ES-I3 (cell line): Measurements from ENCODE around the gene PARD3.
"Not testable (repeated sequence)": the region's sequence is repeated elsewhere in the genome, so short reads cannot be mapped to it uniquely, and the experiment has no call there.

Source experiments
- H3K36me3 ChIP-seq: 2 replicates; pipeline ENCODE4 v1.6.1; 2013; ENCODE audit warnings: mild to moderate bottlenecking, low read length, control low read depth, moderate library complexity; ENCODE audit not compliant: insufficient read depth
- H3K4me1 ChIP-seq: 2 replicates; pipeline ENCODE4 v1.6.1; 2013; ENCODE audit warnings: mild to moderate bottlenecking, control low read depth, low read length; ENCODE audit not compliant: insufficient read depth
- H3K9ac ChIP-seq: 2 replicates; pipeline ENCODE4 v1.6.1; 2013; ENCODE audit warnings: low read depth, mild to moderate bottlenecking, low read length, moderate library complexity
- H3K9me3 ChIP-seq: 2 replicates; pipeline ENCODE4 v1.6.1; 2013; ENCODE audit warnings: mild to moderate bottlenecking, low read length, moderate library complexity; ENCODE audit not compliant: control insufficient read depth, insufficient read depth

PARD3 gene

DNA sequence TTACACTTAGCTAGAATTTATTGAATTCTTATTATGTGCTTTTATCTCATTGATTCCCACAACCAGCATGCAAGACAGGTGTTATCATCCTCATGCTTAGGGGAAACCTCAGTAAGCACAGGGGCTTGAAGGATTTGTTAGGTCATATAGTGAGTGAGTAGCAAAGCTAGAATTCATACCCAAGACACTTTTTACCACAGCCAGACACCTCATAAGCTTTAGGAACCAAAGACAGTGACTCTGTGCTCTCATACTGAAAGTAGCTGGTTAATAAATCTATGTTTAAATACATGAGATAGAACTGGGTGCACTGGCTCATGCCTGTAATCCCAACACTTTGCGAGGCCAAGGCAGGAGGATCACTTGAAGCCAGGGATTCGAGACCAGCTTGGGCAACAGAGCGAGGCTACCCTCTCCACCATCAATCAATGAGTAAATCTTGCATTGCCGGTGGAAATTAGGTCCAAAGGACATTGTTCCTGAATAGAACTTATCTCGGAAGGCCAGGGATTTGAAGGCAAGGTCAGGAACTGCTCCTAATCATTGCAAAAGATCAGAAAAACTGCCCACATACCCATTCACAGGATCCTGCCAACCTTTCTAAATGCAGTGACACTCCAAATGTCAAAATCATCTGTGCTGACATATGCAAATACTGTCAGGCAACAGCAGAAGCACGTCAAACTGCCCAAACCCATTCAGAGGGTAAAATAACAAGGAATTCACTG is 523.5 kb downstream of the PARD3 start:
- H3K36me3 ChIP-seq = no peaks in the 10 kb centered on the region
- no peaks in the 10 kb centered on the region for H3K9me3 ChIP-seq
- peaks cover 27% of the 10 kb centered on the region for H3K4me1 ChIP-seq
- no peak overlapping the region for H3K9ac ChIP-seq

DNA sequence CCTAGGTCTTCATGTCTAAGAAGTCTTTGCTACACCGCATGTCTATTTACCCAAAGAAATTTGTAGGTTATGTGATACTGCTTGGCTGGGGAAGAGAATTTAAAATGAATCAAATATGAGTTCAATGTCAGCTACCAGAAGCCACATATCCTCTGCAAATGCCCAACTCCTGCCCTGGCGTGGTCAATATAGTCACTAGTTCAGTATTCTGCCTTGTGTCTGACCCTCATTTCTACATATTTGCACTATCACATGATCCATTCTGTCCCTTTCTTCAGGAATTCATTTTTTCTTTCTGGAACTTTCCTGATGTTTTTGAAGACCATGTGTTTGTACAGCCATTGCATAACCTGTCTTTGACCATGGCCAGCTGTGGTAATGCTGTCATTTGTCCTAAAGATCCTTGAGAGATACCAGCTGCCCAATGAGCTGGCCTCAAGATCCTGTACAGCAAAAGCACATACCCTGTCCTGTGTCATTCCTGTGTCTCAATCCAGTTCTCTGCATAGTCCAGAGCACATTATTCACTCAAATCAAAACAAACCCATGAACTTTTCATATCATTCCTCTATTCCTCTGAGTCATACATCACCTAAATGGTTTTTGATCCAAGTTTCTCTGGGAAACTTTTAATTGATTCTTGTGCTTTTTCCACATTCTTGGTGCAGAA is 524.5 kb downstream of the PARD3 start:
- no peaks in the 10 kb centered on the region for H3K36me3 ChIP-seq
- H3K9me3 ChIP-seq = no peaks in the 10 kb centered on the region
- H3K4me1 ChIP-seq = peaks cover 27% of the 10 kb centered on the region
- H3K9ac ChIP-seq = no peak overlapping the region

DNA sequence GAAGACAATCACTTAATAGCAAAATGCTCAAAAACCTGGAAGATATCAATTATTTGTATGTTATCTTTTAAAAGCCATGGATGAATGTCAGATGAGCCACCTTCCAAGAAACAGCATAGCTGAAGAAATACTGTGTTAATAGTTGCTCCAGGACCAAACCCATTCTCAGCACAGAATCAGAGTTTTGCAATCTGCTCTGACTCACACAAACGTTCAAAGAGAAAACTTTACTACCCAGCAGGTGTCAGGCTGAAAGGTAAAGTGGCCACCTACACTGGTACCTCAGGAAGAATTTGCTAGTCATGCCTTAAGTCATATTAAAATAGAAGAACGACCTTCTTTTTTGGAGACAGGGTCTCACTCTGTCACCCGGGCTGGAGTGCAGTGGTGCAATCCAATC is 526.5 kb downstream of the PARD3 start:
- Histone ChIP-seq H3K4me1 (peaks cover 10% of the 10 kb centered on the region; the same call in 1 of the 2 replicates), H3K36me3 (no peaks in the 10 kb centered on the region), H3K9ac (no peak overlapping the region), H3K9me3 (no peaks in the 10 kb centered on the region)

DNA sequence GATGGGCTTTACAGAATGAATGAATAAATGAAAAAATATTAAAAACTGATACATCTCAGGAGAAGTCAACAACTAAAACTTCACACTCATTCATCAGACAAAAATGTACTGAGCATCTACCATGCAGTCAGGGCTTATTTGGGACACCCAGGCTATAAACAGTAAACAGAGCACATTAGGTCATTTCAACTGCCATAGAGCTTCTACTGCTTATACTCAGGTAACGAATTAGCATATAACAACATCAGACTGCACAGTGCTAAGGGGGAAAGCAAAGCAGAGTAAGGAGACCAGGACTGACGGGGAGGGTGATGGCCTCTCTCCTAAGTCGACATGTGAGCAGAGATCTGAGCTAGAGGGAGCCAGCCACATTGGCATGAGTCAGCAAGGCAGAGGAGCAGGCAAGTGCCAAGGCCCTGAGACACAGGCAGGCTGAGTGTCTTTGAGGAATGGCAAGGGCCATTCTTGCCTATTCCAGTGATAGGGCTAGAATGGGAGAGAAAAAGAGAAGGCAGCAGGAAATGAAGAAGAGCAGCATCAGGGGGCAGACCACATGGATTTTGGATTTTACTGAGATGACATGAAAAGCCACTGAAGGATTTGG is 528.9 kb downstream of the PARD3 start:
- Histone ChIP-seq H3K9me3 (no peaks in the 10 kb centered on the region), H3K36me3 (no peaks in the 10 kb centered on the region), H3K4me1 (peaks cover 2% of the 10 kb centered on the region; the same call in 1 of the 2 replicates), H3K9ac (no peak overlapping the region)

DNA sequence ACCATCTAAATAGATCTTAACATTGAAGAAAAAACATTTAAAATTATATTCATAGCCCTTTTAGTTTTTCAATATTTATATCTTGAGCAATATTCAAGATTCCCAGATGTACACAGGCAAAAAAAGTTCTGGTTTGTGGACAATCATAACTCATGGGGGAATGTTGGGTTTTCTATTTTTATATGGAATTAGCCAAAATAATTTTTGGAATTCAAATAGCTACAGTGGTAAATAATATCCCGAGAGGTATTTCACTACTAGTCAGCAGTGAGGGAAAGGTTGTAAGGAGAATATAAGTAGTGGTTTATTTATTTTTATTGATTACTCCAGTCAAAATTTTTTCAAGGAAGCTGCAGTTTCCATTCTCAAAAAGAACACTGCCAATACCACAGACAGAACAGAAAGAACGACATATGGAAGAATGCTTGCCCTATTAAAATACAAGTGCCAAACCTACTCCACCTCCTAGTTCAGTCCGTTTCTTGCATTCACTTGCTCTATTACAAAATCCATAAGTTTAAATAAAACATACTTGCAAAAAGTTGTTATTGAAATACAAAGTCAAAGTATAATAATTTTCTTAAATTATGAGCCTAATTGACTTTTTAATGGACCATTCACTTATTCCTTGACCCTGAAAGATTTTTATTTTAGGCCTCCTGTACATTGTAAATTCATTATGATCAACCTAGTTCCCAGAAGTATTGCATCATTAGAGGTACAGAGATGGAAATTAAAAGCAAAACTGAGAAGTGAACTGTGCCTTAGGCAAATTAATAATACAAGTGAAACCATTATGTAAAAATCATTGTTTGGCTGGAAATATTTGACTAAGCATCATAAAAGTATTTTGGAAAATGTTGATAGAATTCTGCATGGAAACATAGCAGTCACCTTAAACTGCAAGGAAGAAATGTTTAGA is 533.2 kb downstream of the PARD3 start:
- H3K36me3 ChIP-seq = no peaks in the 10 kb centered on the region
- H3K9ac ChIP-seq = no peak overlapping the region
- H3K9me3 ChIP-seq = no peaks in the 10 kb centered on the region
- H3K4me1 ChIP-seq = peaks cover 19% of the 10 kb centered on the region

DNA sequence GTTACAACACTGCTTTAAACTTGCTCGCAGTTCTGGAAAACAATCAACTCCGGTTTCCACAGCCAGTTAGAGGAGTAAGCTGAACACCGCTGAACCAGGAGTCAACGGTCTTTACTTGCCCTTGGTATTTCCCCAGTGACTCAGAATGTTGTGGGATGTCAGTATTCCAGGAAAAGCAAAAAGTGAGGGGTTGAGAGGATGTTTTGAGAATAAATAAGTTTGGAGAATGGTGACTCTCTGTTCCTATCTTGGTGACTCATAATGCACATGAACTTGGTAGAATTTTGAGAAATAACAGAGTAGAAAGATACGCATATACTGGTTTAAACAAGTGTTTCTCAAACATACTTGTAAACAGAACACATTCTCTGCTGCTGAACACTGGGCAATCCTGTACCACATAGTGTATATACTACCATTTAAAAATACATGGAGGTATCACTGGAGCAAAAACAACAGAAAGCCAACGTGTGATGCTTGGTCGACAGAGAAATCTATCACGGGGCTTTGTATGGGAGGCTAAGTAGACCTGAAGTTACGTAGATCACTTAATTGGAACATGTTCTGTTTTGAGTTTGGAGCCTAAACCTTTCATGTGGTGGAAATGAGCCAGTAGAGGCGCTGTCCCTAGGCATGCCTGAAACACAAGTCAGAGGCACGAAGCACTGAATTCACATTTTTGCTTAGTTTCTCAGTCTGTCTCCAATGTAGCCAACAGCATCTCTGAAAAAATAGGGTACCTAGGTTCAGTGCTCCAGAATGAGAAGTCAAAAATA is 534.3 kb downstream of the PARD3 start:
- no peaks in the 10 kb centered on the region for H3K36me3 ChIP-seq
- no peaks in the 10 kb centered on the region for H3K9me3 ChIP-seq
- no peak overlapping the region for H3K9ac ChIP-seq
- H3K4me1 ChIP-seq = peaks cover 19% of the 10 kb centered on the region

DNA sequence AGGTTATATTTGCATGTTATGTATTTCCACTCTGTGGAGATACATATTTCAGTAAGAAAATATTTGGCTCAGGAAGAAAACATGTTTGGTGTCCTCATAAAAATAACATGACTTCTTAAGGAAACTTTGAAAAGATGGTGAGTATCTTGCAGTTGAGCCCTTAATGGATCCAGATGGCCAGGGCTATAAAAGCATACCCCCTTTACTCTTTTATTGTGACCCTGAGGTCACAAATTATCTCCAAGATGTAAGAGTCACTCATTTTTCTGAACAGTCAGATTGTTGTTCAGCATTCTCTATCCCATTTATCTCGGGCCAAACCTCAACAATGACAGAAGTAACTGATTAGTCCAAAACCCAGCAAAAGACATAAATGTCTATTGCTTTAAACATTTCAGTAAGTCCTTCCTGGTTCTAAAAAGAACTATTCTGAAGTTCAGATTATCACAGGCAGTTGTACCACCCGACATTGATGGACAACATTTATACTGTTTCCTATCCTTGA is 539.4 kb downstream of the PARD3 start:
- H3K9ac ChIP-seq = no peak overlapping the region
- H3K9me3 ChIP-seq = no peaks in the 10 kb centered on the region
- no peaks in the 10 kb centered on the region for H3K36me3 ChIP-seq
- peaks cover 13% of the 10 kb centered on the region for H3K4me1 ChIP-seq

DNA sequence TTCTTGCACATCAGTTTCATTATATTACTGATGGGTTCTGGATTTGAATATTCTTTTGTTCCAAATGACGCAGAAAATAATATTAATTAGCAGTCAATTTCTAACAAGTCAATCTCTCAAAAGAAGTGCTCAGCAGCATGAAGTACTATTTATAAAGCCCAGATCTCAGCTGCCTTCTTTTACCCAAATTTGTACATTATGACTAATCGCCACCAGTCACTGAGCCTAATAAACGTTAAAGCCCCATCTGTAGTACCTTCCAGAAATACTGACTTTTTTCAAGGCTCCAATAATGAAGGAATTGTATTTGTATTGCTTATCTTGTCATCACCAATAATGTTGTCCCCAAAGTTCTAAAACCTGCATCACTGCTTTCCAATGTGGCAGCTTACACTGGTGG is 540.2 kb downstream of the PARD3 start:
- Histone ChIP-seq H3K9me3 (no peaks in the 10 kb centered on the region), H3K9ac (no peak overlapping the region), H3K4me1 (peaks cover 5% of the 10 kb centered on the region), H3K36me3 (no peaks in the 10 kb centered on the region)

DNA sequence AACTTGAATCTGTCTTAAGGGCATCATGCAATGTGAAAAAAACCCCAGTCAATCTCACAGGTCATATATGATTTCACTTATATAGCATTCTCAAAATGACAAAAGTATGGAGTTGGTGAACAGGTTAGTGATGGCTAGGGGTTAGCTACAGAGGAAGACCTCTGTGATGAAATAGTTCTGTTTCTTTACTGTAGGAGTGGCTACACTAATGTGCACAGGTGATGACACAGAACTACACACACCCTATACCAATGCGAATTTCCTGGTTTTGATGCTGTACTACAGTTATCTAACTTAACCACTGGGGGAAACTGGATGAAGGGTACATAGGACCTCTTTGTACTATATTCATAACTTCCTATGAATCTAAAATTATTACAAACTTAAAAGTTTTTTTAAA is 541.8 kb downstream of the PARD3 start:
- H3K36me3 ChIP-seq = no peaks in the 10 kb centered on the region
- no peak overlapping the region for H3K9ac ChIP-seq
- no peaks in the 10 kb centered on the region for H3K9me3 ChIP-seq
- no peaks in the 10 kb centered on the region for H3K4me1 ChIP-seq

DNA sequence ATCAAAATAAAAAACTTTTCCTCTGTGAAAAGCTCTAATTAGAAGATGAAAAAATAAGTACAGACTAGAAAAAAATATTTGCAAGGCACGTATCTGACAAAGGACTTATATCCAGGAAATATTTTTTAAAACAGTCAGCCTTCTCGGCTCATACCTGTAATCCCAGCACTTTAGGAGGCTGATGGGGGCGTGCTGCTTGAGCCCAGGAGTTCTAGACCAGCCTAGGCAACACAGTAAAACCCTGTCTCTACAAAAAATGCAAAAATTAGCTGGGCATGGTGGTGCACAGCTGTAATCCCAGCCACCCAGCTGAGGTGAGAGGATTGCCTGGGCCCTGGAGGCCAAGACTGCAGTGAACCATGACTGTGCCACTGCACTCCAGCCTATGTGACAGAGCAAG is 542.8 kb downstream of the PARD3 start:
- H3K9me3 ChIP-seq = no peaks in the 10 kb centered on the region
- H3K36me3 ChIP-seq = no peaks in the 10 kb centered on the region
- H3K4me1 ChIP-seq = no peaks in the 10 kb centered on the region
- H3K9ac ChIP-seq = no peak overlapping the region

DNA sequence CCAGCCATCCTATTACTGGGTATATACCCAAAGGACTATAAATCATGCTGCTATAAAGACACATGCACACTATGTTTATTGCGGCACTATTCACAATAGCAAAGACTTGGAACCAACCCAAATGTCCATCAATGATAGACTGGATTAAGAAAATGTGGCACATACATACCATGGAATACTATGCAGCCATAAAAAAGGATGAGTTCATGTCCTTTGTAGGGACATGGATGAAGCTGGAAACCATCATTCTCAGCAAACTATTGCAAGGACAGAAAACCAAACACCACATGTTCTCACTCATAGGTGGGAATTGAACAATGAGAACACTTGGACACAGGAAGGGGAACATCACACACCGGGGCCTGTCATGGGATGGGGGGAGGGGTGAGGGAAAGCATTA is 546.7 kb downstream of the PARD3 start:
- not testable (repeated sequence) for H3K9me3 ChIP-seq, H3K9ac ChIP-seq, H3K4me1 ChIP-seq, H3K36me3 ChIP-seq

DNA sequence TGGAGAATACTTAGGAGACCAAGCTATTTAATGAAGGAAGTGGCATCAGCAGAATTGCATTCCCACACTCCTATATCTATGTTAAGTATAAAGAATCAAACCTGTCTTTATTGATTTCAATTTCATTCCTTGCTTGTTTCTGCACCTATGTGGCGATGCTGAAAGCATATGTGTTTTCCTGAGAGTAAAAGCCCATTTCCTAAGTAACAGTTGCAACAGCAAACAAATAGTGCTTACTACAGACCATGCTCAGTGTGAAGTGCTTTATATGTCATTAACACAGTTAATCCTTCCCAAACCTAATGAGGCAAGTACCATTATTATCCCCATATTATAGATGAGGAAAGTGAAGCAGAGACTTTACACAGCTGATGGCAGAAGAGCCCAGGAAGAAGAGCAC is 552.1 kb downstream of the PARD3 start:
- no peak overlapping the region for H3K9ac ChIP-seq
- no peaks in the 10 kb centered on the region for H3K9me3 ChIP-seq
- no peaks in the 10 kb centered on the region for H3K4me1 ChIP-seq
- no peaks in the 10 kb centered on the region for H3K36me3 ChIP-seq

DNA sequence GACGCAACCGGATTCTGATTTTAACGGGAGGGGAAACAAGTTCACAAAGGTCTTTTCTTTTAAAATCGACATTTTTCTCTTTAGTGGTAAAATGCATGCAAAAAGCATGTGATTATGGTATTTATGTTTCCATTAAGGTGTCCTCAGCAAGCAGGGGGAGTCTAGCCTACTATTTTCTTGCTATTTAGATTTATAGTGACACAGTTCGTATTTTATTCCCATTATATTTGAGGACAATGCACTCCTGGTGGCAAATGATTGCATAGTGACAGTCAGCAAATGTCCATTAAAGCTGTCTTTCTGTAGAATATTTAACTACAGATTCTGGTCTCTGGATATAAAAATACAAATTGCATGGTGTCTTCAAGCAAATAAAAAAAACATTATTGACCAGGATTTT is 554.2 kb downstream of the PARD3 start:
- Histone ChIP-seq H3K9me3 (no peaks in the 10 kb centered on the region), H3K4me1 (no peaks in the 10 kb centered on the region), H3K36me3 (no peaks in the 10 kb centered on the region), H3K9ac (no peak overlapping the region)
